ENCODE results near the gene CHSY1. TPM values are rescaled to one million over a fixed set of nuclear protein-coding genes. Genes with fewer than 3 reads are reported as not detected.

CHSY1 gene
- total RNA-seq, 1 experiment from 2014 or later = 47.0 TPM

- H3K27ac ChIP-seq (ENCODE audit: low read depth, low read length, poor library complexity, severe bottlenecking) = peak within 1 kb of the TSS; percentile 88
- intact Hi-C loops (cut with micrococcal nuclease; ENCODE audit: unreplicated experiment) = no loop called here
- POLR2A ChIA-PET (ENCODE audit: low non-redundant PET) = no interaction called here
These were observed 25.4 kb upstream of the CHSY1 start, which contains the start of gene SELENOS for GRCh38 chr15:101277038-101277822. Gene SELENOS (minus strand): TSS chr15:101277485. CDS start chr15:101277417, 68 bp downstream.

DNA sequence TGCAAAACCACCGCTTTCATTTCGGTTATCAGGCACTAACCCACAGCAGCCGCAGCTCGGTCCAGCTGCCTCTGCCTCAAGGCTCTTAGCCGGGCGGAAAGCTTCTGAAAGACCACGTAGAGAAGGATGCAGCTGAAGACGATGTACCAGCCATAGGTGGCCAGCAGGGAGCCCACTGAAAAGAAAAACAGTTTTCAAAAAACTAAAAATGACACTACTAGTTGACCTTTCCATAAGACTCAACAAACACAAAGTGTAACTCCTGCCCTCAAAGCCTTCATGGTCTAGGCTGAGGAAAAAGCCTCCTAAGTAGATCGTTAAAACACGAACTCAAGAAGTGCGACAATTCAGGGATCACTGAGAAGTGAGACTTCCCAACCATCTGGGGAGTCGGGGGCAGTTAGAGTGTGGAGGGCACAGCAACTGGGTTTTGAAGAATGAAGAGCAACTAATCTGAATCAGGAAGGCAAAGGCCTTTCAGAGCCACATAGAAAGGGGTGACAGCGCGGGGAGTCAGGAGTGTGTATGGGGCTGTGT is 24.7 kb upstream of the CHSY1 start:
- Histone ChIP-seq H3K27me3 (replicated peaks; ENCODE audit: insufficient read depth, low read depth, low read length, poor library complexity) (no peaks in the 10 kb centered on the region), H3K36me3 (ENCODE audit: insufficient read depth, low read length, poor library complexity, severe bottlenecking) (peaks cover 59% of the 10 kb centered on the region), H3K4me3 (ENCODE audit: low read depth, low read length, poor library complexity, severe bottlenecking) (peak overlapping the region; percentile 97), H3K4me1 (ENCODE audit: insufficient read depth, low read length, poor library complexity, severe bottlenecking) (no peaks in the 10 kb centered on the region), H3K9me3 (ENCODE audit: low read depth, low read length, poor library complexity, severe bottlenecking) (no peaks in the 10 kb centered on the region), H3K27ac (ENCODE audit: low read depth, low read length, poor library complexity, severe bottlenecking) (peak overlapping the region; percentile 88)
- CTCF ChIA-PET = interaction anchor here (0.7 kb wide), 2 partner anchors 18 to 390 kb away, joined by 3 to 4 read pairs; no protein-coding TSS in a partner anchor
- DNase-seq (ENCODE audit: low spot score) = peak; percentile 42
- BruUV-seq (replicated peaks) = no TSS peak
- POLR2A ChIA-PET (ENCODE audit: low non-redundant PET) = no interaction called here
- intact Hi-C loops (cut with micrococcal nuclease; ENCODE audit: unreplicated experiment) = no loop called here
- TF ChIP-seq CTCF (conservative IDR thresholded peaks at IDR 0.05; ENCODE audit: low read depth, low read length) (peak; percentile 41), EZH2 (IDR thresholded peaks at IDR 0.05; ENCODE audit: borderline replicate concordance, low read depth, low read length, poor library complexity, severe bottlenecking) (no peak)

More at GRCh38 chr15:101277038-101277822, 25.4 kb upstream of the CHSY1 start, which contains the start of gene SELENOS:
- CTCF ChIA-PET = interaction anchor here (0.7 kb wide), 1 partner anchor 391 kb away, joined by 4 read pairs; no protein-coding TSS in a partner anchor
- Histone ChIP-seq H3K9me3 (ENCODE audit: low read depth, low read length, poor library complexity, severe bottlenecking) (no peaks in the 10 kb centered on the region), H3K27me3 (replicated peaks; ENCODE audit: insufficient read depth, low read depth, low read length, poor library complexity) (no peaks in the 10 kb centered on the region), H3K4me3 (ENCODE audit: low read depth, low read length, poor library complexity, severe bottlenecking) (peak within 1 kb of the TSS; percentile 97), H3K4me1 (ENCODE audit: insufficient read depth, low read length, poor library complexity, severe bottlenecking) (no peaks in the 10 kb centered on the region), H3K36me3 (ENCODE audit: insufficient read depth, low read length, poor library complexity, severe bottlenecking) (peaks cover 59% of the 10 kb centered on the region)
- peak; percentile 96 for DNase-seq (ENCODE audit: low spot score)
- BruUV-seq (replicated peaks) = TSS peak; percentile 29
- no peak for TF ChIP-seq CTCF (conservative IDR thresholded peaks at IDR 0.05; ENCODE audit: low read depth, low read length)
- TF ChIP-seq EZH2 (IDR thresholded peaks at IDR 0.05; ENCODE audit: borderline replicate concordance, low read depth, low read length, poor library complexity, severe bottlenecking) = no peak

DNA sequence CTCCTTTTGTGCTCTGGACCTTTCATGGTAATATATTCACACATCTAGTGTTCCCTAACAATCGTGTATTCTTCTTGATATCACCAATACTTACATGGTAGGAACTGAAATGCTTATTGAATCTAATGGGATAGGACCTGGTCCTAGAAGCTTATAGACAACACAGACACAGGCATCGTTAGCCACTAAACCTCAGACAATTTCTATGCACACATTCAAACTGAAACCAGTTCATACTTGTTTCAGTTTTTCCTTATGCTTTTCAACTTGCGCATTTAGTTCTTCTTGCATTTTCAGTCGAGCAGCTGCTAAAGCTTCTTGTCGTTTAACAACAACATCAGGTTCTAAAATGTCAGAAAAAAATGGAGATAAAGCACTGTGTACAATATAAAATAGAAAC is 23.2 kb upstream of the CHSY1 start:
- no TSS peak for BruUV-seq (replicated peaks)
- TF ChIP-seq CTCF (conservative IDR thresholded peaks at IDR 0.05; ENCODE audit: low read depth, low read length) (no peak), EZH2 (IDR thresholded peaks at IDR 0.05; ENCODE audit: borderline replicate concordance, low read depth, low read length, poor library complexity, severe bottlenecking) (no peak)
- H3K27ac ChIP-seq (ENCODE audit: low read depth, low read length, poor library complexity, severe bottlenecking) = no peak overlapping the region
- DNase-seq (ENCODE audit: low spot score) = no peak
- intact Hi-C loops (cut with micrococcal nuclease; ENCODE audit: unreplicated experiment) = no loop called here
- POLR2A ChIA-PET (ENCODE audit: low non-redundant PET) = no interaction called here
- H3K4me1 ChIP-seq (ENCODE audit: insufficient read depth, low read length, poor library complexity, severe bottlenecking) = no peaks in the 10 kb centered on the region
- CTCF ChIA-PET = no interaction called here
- peaks cover 62% of the 10 kb centered on the region for H3K36me3 ChIP-seq (ENCODE audit: insufficient read depth, low read length, poor library complexity, severe bottlenecking)
- H3K4me3 ChIP-seq (ENCODE audit: low read depth, low read length, poor library complexity, severe bottlenecking) = no peak overlapping the region
- H3K9me3 ChIP-seq (ENCODE audit: low read depth, low read length, poor library complexity, severe bottlenecking) = no peaks in the 10 kb centered on the region
- H3K27me3 ChIP-seq (replicated peaks; ENCODE audit: insufficient read depth, low read depth, low read length, poor library complexity) = no peaks in the 10 kb centered on the region
